Ammon's horn (tissue), 1 donor: ENCODE data around the gene GINS2.

Source experiments
- DNase-seq: peaks from one replicate; pipeline ENCODE4 v3.0.0-alpha.2; 2016; ENCODE audit warnings: low spot score

Gene GINS2

GRCh38 chr16:85716022-85716679 is 27.4 kb upstream of the GINS2 start:
- DNase-seq, result no peak

- no peak for DNase-seq
Measured at GRCh38 chr16:85715169-85716021, 26.6 kb upstream of the GINS2 start.

- no peak for DNase-seq
Measured at GRCh38 chr16:85712801-85713200, 24.0 kb upstream of the GINS2 start.

GRCh38 chr16:85711982-85712587 is 23.3 kb upstream of the GINS2 start:
- no peak for DNase-seq

GRCh38 chr16:85710732-85711131 is 22.0 kb upstream of the GINS2 start:
- no peak for DNase-seq

- no peak for DNase-seq
Measured at GRCh38 chr16:85709766-85710585, 21.2 kb upstream of the GINS2 start.

- DNase-seq, result no peak
Measured at GRCh38 chr16:85708338-85708737, 19.6 kb upstream of the GINS2 start.

GRCh38 chr16:85707528-85708095 is 18.9 kb upstream of the GINS2 start:
- no peak for DNase-seq

GRCh38 chr16:85706449-85707034 is 17.8 kb upstream of the GINS2 start:
- DNase-seq, result no peak

GRCh38 chr16:85704900-85705846 is 16.4 kb upstream of the GINS2 start:
- no peak for DNase-seq

GRCh38 chr16:85704011-85704410 is 15.3 kb upstream of the GINS2 start:
- DNase-seq, result no peak

GRCh38 chr16:85699628-85700027 is 10.9 kb upstream of the GINS2 start:
- peak; percentile 82 for DNase-seq

GRCh38 chr16:85698935-85699558 is 10.3 kb upstream of the GINS2 start:
- DNase-seq, result no peak

GRCh38 chr16:85698459-85698891 is 9.7 kb upstream of the GINS2 start:
- no peak for DNase-seq

GRCh38 chr16:85697431-85697830 is 8.7 kb upstream of the GINS2 start:
- DNase-seq, result no peak

- no peak for DNase-seq
Measured at GRCh38 chr16:85696781-85697180, 8.0 kb upstream of the GINS2 start.

GRCh38 chr16:85695196-85696128 is 6.7 kb upstream of the GINS2 start:
- DNase-seq, result no peak

GRCh38 chr16:85690469-85691064 is 1.8 kb upstream of the GINS2 start:
- DNase-seq, result peak; percentile 25
